ENCODE data around the gene PACSIN3.
"Not testable (repeated sequence)": the region's sequence is repeated elsewhere in the genome, so short reads cannot be mapped to it uniquely, and the experiment has no call there.

The PACSIN3 gene

GRCh38 chr11:47186076-47186699 is at the start of gene PACSIN3:
Gene PACSIN3, minus strand, starts transcription at chr11:47186434. Its CDS starts 3,707 bp downstream, at chr11:47182727.
- DNase-seq (ENCODE audit: low read depth), result no peak

DNA sequence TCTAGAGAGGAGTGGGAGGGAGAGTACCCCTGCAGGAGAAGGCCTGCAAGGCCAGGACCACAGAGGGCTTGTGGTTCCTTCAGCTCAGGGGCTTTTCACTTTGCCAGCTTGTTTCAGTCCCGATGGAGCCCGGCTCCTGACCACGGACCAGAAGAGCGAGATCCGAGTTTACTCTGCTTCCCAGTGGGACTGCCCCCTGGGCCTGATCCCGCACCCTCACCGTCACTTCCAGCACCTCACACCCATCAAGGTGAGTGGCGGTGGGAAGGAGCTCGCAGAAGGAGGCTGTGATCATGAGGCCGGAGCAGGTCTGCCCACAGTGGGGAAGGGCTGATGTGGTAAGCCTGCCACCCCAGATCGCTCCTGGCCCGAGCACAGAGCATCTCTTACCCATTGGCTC is 48.9 kb upstream of the PACSIN3 start:
- DNase-seq (ENCODE audit: low read depth), result no peak

GRCh38 chr11:47234669-47235100 is 48.5 kb upstream of the PACSIN3 start:
- no peak for DNase-seq (ENCODE audit: low read depth)

GRCh38 chr11:47233989-47234668 is 47.9 kb upstream of the PACSIN3 start:
- DNase-seq (ENCODE audit: low read depth), result peak; percentile 54

DNA sequence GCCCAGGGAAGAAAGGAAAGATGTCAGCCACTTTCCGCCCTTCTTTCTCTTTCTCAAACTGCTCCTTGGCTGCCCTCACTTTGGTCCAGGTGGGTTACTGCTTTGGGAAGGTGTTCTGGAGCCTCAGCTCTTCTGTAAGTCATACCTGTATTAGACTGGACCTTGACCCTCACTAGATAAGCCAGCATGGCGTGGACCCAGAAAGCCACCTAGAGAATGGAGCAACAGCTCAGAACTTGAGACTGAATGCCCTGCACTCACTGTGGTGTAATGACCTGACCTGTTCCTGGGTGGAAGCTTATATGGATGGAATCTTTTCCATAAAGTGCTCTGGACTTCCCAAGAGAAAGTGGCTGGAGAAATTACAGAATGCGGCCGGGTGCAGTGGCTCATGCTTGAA is 46.8 kb upstream of the PACSIN3 start:
- no peak for DNase-seq (ENCODE audit: low read depth)

GRCh38 chr11:47229161-47229560 is 42.9 kb upstream of the PACSIN3 start:
- no peak for DNase-seq (ENCODE audit: low read depth)

- no peak for DNase-seq (ENCODE audit: low read depth)
These were observed 39.5 kb upstream of the PACSIN3 start for GRCh38 chr11:47225552-47226400.

- DNase-seq (ENCODE audit: low read depth), result no peak
These were observed 36.5 kb upstream of the PACSIN3 start for GRCh38 chr11:47222696-47223095.

DNA sequence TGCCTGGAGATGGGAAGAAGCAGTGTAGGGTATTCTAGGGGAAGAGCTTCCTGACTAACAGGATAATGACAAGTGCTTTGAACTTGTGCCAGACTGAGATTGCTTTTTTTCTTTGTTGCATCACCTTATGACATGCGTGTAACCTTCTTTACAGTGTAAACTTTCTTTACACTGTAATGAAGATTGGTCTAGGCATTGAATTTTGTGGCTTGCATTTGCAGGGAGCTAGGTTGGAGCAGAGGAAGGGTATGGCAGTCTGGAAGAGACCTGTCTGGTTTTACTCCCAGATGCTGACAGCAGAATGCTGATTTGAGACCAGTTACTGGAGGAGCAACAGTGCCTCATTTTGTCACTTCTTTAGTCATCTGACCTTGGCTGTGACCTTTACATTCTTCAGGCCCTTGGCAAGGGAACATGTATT is 34.2 kb upstream of the PACSIN3 start:
- DNase-seq (ENCODE audit: low read depth), result peak; percentile 92

GRCh38 chr11:47216121-47216798 is 30.0 kb upstream of the PACSIN3 start:
- peak; percentile 97 for DNase-seq (ENCODE audit: low read depth)

GRCh38 chr11:47215366-47215910 is 29.2 kb upstream of the PACSIN3 start:
- DNase-seq (ENCODE audit: low read depth), result no peak

GRCh38 chr11:47213950-47214565 is 27.8 kb upstream of the PACSIN3 start:
- peak; percentile 86 for DNase-seq (ENCODE audit: low read depth)

DNA sequence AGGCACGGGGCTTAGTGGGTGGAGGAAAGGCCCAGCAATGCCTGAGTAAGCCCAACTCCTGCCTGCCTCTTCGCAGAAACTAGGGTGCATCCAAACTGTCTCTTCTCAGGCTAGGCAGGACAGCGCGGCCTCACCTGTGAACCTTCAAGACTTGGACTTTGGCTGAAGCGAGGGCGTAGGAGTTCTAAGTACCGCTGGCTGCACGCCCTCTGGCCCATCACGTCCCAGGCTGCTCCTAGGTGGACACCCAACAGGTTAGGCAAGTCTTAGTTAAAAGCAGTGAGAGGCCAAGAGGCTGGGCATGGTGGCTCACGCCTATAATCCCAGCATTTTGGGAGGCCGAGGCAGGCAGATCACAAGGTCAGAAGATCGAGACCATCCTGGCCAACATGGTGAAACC is 26.7 kb upstream of the PACSIN3 start:
- DNase-seq (ENCODE audit: low read depth), result no peak

DNA sequence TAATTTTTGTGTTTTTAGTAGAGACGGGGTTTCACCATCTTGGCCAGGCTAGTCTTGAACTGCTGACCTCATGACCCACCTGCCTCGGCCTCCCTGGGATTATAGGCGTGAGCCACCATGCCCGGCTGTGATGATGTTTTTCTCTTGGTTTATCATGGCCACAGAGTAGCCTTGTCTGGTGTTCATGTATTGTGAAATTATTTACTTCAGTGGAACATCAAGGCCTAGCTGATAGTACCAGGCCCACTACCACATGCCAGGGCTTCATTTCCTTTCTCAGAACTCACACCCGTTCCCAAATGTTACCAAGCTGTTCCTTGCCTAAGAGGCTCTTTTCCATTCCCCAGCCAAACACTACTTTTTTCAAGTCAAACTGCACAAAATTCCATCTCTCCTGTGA is 22.4 kb upstream of the PACSIN3 start:
- DNase-seq (ENCODE audit: low read depth), result no peak

DNA sequence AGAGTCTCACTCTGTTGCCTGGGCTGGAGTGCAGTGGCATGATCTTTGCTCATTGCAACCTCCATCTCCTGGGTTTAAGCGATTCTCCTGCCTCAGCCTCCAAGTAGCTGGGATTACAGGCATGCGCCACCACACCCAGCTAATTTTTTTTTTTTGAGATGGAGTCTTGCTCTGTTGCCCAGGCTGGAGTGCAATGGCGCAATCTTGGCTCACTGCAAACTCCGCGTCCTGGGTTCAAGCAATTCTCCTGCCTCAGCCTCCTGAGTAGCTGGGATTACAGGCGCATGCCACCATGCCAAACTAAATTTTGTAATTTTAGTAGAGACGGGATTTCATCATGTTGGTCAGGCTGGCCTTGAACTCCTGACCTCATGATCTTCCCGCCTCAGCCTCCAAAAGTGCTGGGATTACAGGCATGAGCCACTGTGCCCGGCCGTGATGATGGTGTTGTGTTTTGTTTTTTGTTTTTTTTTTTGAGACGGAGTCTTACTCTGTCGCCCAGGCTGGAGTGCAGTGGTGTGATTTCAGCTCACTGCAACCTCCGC is 21.8 kb upstream of the PACSIN3 start:
- DNase-seq (ENCODE audit: low read depth), result not testable (repeated sequence)

- no peak for DNase-seq (ENCODE audit: low read depth)
These were observed 21.2 kb upstream of the PACSIN3 start for GRCh38 chr11:47207459-47207858.

GRCh38 chr11:47206577-47206976 is 20.3 kb upstream of the PACSIN3 start:
- DNase-seq (ENCODE audit: low read depth), result not testable (repeated sequence)

GRCh38 chr11:47204637-47204989 is 18.4 kb upstream of the PACSIN3 start:
- no peak for DNase-seq (ENCODE audit: low read depth)

- DNase-seq (ENCODE audit: low read depth), result no peak
These were observed 16.3 kb upstream of the PACSIN3 start for GRCh38 chr11:47202576-47202975.

DNA sequence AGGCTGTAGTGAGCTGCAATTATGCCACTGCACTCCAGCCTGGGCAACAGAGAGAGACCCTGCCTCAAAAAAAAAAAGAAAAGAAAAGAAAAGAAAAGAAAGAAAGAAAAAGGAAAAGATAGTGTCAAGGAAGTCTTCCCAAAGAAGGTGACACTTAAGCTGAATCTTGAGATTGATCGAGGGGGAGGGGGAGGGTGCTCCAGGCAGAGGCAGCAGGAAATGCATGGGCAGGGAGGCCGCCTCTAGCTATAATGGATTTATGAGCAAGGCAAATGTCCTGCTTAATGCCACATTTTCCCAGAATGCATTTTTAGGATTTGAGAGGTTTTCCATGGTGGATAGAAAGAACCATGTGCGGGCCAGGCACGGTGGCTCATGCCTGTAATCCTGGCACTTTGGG is 14.8 kb upstream of the PACSIN3 start:
- DNase-seq (ENCODE audit: low read depth), result no peak

GRCh38 chr11:47198161-47198560 is 11.9 kb upstream of the PACSIN3 start:
- not testable (repeated sequence) for DNase-seq (ENCODE audit: low read depth)

All from HS-27A (cell line).